Ectodermal cell (in vitro differentiated cells): ENCODE results near the gene RDH12.

Experiments used
- H3K27ac ChIP-seq: 2 replicates; pipeline ENCODE4 v1.7.0; 2013; ENCODE audit warnings: mild to moderate bottlenecking, low read depth, low read length; ENCODE audit not compliant: insufficient read depth, poor library complexity, severe bottlenecking
- H3K27me3 ChIP-seq: 2 replicates; pipeline ENCODE4 v1.7.0; 2013; ENCODE audit warnings: mild to moderate bottlenecking, low read length; ENCODE audit not compliant: insufficient read depth, control insufficient read depth, poor library complexity, severe bottlenecking
- H3K36me3 ChIP-seq: one replicate; pipeline ENCODE4 v1.7.0; 2013; ENCODE audit warnings: low read length; ENCODE audit not compliant: control insufficient read depth, insufficient read depth
- H3K4me1 ChIP-seq: one replicate; pipeline ENCODE4 v1.7.0; 2013; ENCODE audit warnings: low read length; ENCODE audit not compliant: control insufficient read depth, insufficient read depth
- H3K4me3 ChIP-seq: 2 replicates; pipeline ENCODE4 v1.7.0; 2013; ENCODE audit warnings: low read depth, low read length, control low read depth; ENCODE audit not compliant: insufficient read depth
- H3K9me3 ChIP-seq: 2 replicates; pipeline ENCODE4 v1.7.0; 2013; ENCODE audit warnings: mild to moderate bottlenecking, low read length, moderate library complexity; ENCODE audit not compliant: control insufficient read depth
- WGBS, 2 experiments: methylation state at CpG; one replicate each; pipeline ENCODE4 v1.1.7; 2013; ENCODE audit warnings: missing lambda C conversion rate in 2 of 2; 5-methylcytosine and 5-hydroxymethylcytosine counted together

Gene RDH12

DNA sequence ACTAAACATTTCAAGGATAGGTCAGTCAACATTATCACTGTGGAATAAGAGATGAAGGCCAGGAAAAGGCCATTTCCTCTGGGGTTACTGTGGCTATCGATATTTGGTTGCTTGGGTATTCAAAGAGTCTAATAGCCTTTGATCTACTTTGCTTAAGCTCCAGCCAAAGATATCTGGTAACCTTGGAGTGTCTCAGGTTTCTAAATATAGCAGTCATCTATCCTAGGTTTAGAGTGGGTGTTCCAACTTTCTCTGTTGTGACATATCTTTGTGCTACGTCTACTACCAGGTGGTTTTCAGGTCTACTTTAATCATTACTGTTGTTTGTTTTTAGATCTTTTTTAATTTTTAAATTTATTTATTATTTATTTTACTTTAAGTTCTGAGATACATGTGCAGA is 42.4 kb downstream of the RDH12 start:
- peaks cover 9% of the 10 kb centered on the region for H3K36me3 ChIP-seq
- H3K27ac ChIP-seq, result no peak overlapping the region
- no peaks in the 10 kb centered on the region for H3K9me3 ChIP-seq
- H3K4me1 ChIP-seq, result no peaks in the 10 kb centered on the region
- WGBS, 2 experiments, result 89 to 96% methylated on average over 1 to 2 of the region's 2 CpGs
- H3K4me3 ChIP-seq, result no peak overlapping the region
- H3K27me3 ChIP-seq, result no peaks in the 10 kb centered on the region

DNA sequence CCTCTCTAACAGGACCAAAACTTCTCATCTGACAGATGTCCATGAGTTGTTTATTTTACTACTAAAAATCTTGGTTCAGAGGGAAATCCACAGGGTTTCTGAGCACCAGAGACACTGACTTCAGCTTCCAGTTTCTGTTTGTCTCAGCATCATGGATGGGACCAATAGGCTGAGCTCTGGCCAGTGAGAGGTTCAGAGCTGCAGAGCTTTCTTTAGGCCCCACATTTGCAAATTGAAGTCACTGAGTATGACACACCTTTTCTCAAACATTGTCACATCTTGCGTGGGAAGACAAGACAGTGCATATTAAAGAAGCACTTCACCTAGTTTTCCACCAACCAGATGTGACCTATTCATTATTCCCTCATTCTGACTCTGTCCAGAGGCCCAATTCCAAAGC is 45.2 kb downstream of the RDH12 start:
- H3K27me3 ChIP-seq, result no peaks in the 10 kb centered on the region
- WGBS, 2 experiments, result 93 to 94% methylated on average over 1 of the region's 1 CpG
- H3K4me3 ChIP-seq, result no peak overlapping the region
- no peaks in the 10 kb centered on the region for H3K9me3 ChIP-seq
- H3K27ac ChIP-seq, result no peak overlapping the region
- no peaks in the 10 kb centered on the region for H3K4me1 ChIP-seq
- H3K36me3 ChIP-seq, result peaks cover 30% of the 10 kb centered on the region

GRCh38 chr14:67748312-67748711 is 46.6 kb downstream of the RDH12 start:
- H3K36me3 ChIP-seq, result peaks cover 42% of the 10 kb centered on the region

GRCh38 chr14:67749341-67750084 is 47.8 kb downstream of the RDH12 start:
- H3K9me3 ChIP-seq, result no peaks in the 10 kb centered on the region
- 94 to 97% methylated on average over 6 of the region's 6 CpGs for WGBS, 2 experiments
- H3K36me3 ChIP-seq, result peaks cover 47% of the 10 kb centered on the region

More at GRCh38 chr14:67748312-67748711, 46.6 kb downstream of the RDH12 start:
- WGBS, 2 experiments, result 95 to 96% methylated on average over 10 of the region's 10 CpGs
- Histone ChIP-seq H3K27ac (no peak overlapping the region), H3K4me1 (no peaks in the 10 kb centered on the region), H3K27me3 (no peaks in the 10 kb centered on the region), H3K9me3 (no peaks in the 10 kb centered on the region), H3K4me3 (no peak overlapping the region)

GRCh38 chr14:67756496-67756895 is 54.8 kb downstream of the RDH12 start:
- Histone ChIP-seq H3K36me3 (peaks cover 29% of the 10 kb centered on the region), H3K27ac (no peak overlapping the region), H3K9me3 (no peaks in the 10 kb centered on the region), H3K27me3 (no peaks in the 10 kb centered on the region), H3K4me1 (no peaks in the 10 kb centered on the region), H3K4me3 (no peak overlapping the region)
- 93 to 100% methylated on average over 1 of the region's 1 CpG for WGBS, 2 experiments

More at GRCh38 chr14:67749341-67750084, 47.8 kb downstream of the RDH12 start:
- Histone ChIP-seq H3K27me3 (no peaks in the 10 kb centered on the region), H3K4me3 (no peak overlapping the region), H3K27ac (no peak overlapping the region), H3K4me1 (no peaks in the 10 kb centered on the region)

DNA sequence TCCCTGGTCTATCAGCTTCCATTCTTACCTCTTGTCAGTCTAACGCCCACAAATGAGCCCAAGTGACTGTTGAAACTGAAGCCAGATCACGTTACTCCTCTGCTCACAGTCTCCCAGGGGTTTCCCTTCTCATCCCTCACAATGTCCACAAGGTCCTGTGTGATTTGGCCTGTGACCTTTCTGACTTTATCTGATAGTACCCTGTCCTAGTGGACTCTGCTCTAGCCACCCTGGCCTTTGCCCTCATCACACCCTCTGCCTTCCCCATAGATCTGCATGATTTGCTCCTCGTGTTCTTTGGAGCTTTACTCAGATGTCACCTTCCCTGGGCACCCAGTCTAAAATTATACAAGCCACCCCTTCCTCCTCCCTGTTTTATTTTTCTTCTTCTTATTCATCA is 55.5 kb downstream of the RDH12 start:
- no peaks in the 10 kb centered on the region for H3K4me1 ChIP-seq
- no peaks in the 10 kb centered on the region for H3K9me3 ChIP-seq
- H3K27ac ChIP-seq, result no peak overlapping the region
- 91% methylated on average over 3 of the region's 3 CpGs for WGBS, 2 experiments
- no peaks in the 10 kb centered on the region for H3K27me3 ChIP-seq
- no peak overlapping the region for H3K4me3 ChIP-seq
- H3K36me3 ChIP-seq, result peaks cover 27% of the 10 kb centered on the region

GRCh38 chr14:67759916-67760315 is 58.2 kb downstream of the RDH12 start:
- WGBS, 2 experiments, result 93 to 98% methylated on average over 2 of the region's 2 CpGs
- H3K36me3 ChIP-seq, result peaks cover 24% of the 10 kb centered on the region

GRCh38 chr14:67762051-67762450 is 60.4 kb downstream of the RDH12 start:
- 93 to 96% methylated on average over 5 of the region's 5 CpGs for WGBS, 2 experiments
- Histone ChIP-seq H3K4me3 (no peak overlapping the region), H3K36me3 (peaks cover 42% of the 10 kb centered on the region), H3K27me3 (no peaks in the 10 kb centered on the region), H3K27ac (no peak overlapping the region), H3K4me1 (no peaks in the 10 kb centered on the region), H3K9me3 (no peaks in the 10 kb centered on the region)

More at GRCh38 chr14:67759916-67760315, 58.2 kb downstream of the RDH12 start:
- Histone ChIP-seq H3K27ac (no peak overlapping the region), H3K4me3 (no peak overlapping the region), H3K4me1 (no peaks in the 10 kb centered on the region), H3K9me3 (no peaks in the 10 kb centered on the region), H3K27me3 (no peaks in the 10 kb centered on the region)

- Histone ChIP-seq H3K27ac (no peak overlapping the region), H3K36me3 (peaks cover 42% of the 10 kb centered on the region), H3K9me3 (no peaks in the 10 kb centered on the region), H3K27me3 (no peaks in the 10 kb centered on the region), H3K4me3 (no peak overlapping the region), H3K4me1 (no peaks in the 10 kb centered on the region)
- WGBS, 2 experiments, result 94 to 95% methylated on average over 4 of the region's 4 CpGs
Measured at GRCh38 chr14:67763158-67763822, 61.6 kb downstream of the RDH12 start.

DNA sequence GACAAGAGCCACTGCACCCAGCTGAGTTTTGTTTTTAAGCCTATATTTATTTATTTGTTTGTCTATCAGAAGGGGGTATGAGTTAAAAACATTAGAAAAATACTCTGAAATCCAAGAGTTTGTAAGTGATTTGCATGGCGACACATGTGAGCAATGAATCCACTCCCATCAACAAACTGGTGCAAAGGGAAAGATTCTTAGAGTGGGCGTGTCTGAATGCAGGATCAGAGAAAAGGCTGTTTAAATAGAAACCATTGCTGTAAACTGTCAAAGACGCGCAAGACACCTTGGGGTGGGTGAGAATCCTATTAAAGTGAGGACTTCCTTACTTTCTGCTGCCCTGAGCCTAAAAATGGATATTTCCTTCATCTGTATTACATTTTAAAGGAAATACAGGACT is 62.8 kb downstream of the RDH12 start:
- Histone ChIP-seq H3K9me3 (no peaks in the 10 kb centered on the region), H3K27ac (no peak overlapping the region), H3K36me3 (peaks cover 48% of the 10 kb centered on the region), H3K27me3 (no peaks in the 10 kb centered on the region), H3K4me3 (no peak overlapping the region), H3K4me1 (no peaks in the 10 kb centered on the region)
- 95 to 98% methylated on average over 4 of the region's 4 CpGs for WGBS, 2 experiments
